D721Med (cell line): ENCODE results near the gene ZMIZ1.

Experiments used
- DNase-seq: peaks from one replicate; pipeline ENCODE4 v3.0.0; 2011; ENCODE audit warnings: low spot score; ENCODE audit not compliant: insufficient read length
- FAIRE-seq: peaks from 2 replicates; lab custom pipeline; 2011; peaks lifted over from hg19 to GRCh38; lab: Jason Lieb, UNC
- CTCF ChIP-seq: IDR thresholded peaks from 2 replicates; pipeline ENCODE4 v1.5.1; 2012; ENCODE audit warnings: mild to moderate bottlenecking, control low read depth; ENCODE audit not compliant: insufficient read depth; ENCODE audit errors: missing control alignments

Gene ZMIZ1

DNA sequence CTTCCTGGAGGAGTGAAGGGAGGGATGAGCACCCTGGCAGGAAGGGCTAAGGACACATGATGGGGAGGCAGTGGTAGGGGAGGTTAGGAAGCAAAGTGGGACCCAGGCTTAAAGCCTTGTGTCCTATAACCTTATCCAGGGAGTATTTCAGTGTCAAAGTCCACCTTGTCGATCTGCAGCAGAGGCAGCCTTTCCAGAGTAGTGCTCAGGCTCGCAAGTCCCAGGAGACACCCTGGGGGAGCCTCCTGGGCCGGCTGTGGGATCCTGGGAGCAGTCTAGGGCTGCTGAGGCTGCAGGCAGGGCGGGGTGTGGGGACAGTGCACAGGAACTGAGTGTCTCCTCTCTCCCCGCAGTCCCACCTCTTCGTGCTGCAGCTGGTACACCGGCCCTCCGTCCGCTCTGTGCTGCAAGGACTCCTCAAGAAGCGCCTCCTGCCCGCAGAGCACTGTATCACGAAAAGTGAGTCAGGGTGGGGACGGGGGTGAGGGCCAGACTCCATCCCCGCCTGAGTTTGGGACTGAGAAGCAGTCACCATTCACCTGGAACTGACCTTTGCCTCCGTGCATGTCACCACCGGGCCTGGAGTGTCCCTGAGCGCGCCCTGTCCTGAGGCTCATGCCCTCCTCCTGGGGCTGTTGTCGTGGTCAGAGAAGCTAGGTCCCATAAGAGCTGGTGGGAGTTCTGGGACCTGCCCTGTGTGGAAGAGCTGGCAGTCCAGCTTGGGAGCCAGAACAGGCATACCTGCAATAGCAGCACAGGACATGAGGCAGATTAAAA lies 233.2 kb downstream of the ZMIZ1 start:
- no peak for FAIRE-seq
- TF ChIP-seq CTCF = no peak
- DNase-seq = no peak

GRCh38 chr10:79303631-79304478 lies 235.1 kb downstream of the ZMIZ1 start:
- no peak for FAIRE-seq
- DNase-seq = no peak
- TF ChIP-seq CTCF = no peak

GRCh38 chr10:79304479-79305087 lies 235.8 kb downstream of the ZMIZ1 start:
- TF ChIP-seq CTCF = no peak
- DNase-seq = no peak
- no peak for FAIRE-seq

- DNase-seq (no peak), FAIRE-seq (no peak)
- no peak for TF ChIP-seq CTCF
These were observed 236.7 kb downstream of the ZMIZ1 start for GRCh38 chr10:79305515-79305914.

- no peak for TF ChIP-seq CTCF
- no peak for FAIRE-seq
- DNase-seq = no peak
These were observed 237.2 kb downstream of the ZMIZ1 start for GRCh38 chr10:79305988-79306387.

DNA sequence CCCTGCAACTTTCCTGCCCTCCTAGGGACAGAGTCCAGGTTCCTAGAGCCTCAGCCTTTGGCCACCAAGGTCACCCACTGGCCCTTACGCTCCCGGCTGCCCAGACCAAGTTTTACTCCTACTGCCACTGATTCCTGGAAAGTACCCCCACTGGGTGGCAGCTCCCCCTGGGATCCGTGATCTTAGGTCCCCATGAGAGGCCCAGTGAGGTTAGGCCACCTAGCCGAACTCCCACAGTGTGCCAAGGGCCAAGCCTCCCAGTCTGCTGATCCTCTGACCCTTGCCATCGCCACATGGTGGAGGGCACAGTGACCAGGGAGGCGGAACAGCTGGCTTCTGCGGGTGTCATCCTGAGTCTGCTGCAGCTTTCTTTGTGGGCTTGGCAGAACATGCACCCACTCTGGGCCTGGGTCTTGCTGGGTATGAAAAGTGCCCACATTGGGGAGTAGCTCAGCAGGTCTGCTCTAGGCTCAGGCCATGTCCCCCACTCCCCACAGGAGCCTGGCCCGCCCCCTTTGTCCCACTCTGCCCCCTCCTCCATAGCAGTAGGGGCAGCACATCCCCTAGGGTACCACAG lies 238.0 kb downstream of the ZMIZ1 start:
- FAIRE-seq = no peak
- no peak for TF ChIP-seq CTCF
- no peak for DNase-seq
